OCI-LY7 (cell line): ENCODE results near the gene NSL1. TPM values are rescaled to one million over a fixed set of nuclear protein-coding genes. Genes with fewer than 3 reads are reported as not detected.

ENCODE experiments used
- BruUV-seq: library from RNA; stranded (reverse); fragments of 400-500 nt; replicated peaks from 2 replicates; lab custom pipeline; 2021; lab: Mats Ljungman, UMichigan
- CTCF ChIA-PET: fragments of 300-600 bp; sonication (Branson Sonifier 250); formaldehyde crosslinking; loops from one replicate; lab custom pipeline; 2022; ENCODE audit warnings: antibody characterized with exemption; ENCODE audit not compliant: unreplicated experiment; lab: Charles Lee
- POLR2A ChIA-PET: fragments of 300-600 bp; sonication (Branson Sonifier 250); formaldehyde crosslinking; loops from one replicate; lab custom pipeline; 2022; ENCODE audit warnings: antibody characterized with exemption; lab: Charles Lee
- DNase-seq: peaks from one replicate; pipeline ENCODE4 v3.0.0-alpha.2; 2015; ENCODE audit warnings: low spot score
- H2AFZ ChIP-seq: fragments of 200-600 bp; sonication (generic), shearing (Covaris generic); 2 replicates; pipeline ENCODE4 v1.6.1; 2014; ENCODE audit warnings: mild to moderate bottlenecking, antibody characterized with exemption, low read length, moderate library complexity
- H3K27ac ChIP-seq: fragments of 200-600 bp; sonication (generic); 2 replicates; pipeline ENCODE4 v1.5.1; 2014; ENCODE audit warnings: mixed run types, low read depth, mild to moderate bottlenecking, moderate library complexity, low read length, inconsistent platforms; ENCODE audit not compliant: poor library complexity, severe bottlenecking
- H3K36me3 ChIP-seq: fragments of 200-600 bp; sonication (generic); 2 replicates; pipeline ENCODE4 v1.6.1; 2014; ENCODE audit warnings: mild to moderate bottlenecking, antibody characterized with exemption, low read length, moderate library complexity, mixed read lengths; ENCODE audit not compliant: insufficient read depth
- H3K4me1 ChIP-seq: fragments of 200-600 bp; sonication (generic); 2 replicates; pipeline ENCODE4 v1.5.1; 2014; ENCODE audit warnings: mild to moderate bottlenecking, low read length; ENCODE audit not compliant: insufficient read depth, poor library complexity, severe bottlenecking
- H3K4me2 ChIP-seq: fragments of 200-600 bp; sonication (generic); 2 replicates; pipeline ENCODE4 v1.6.1; 2014; ENCODE audit warnings: mild to moderate bottlenecking, low read length
- H3K4me3 ChIP-seq: fragments of 200-600 bp; sonication (generic); 2 replicates; pipeline ENCODE4 v1.5.1; 2014; ENCODE audit warnings: mild to moderate bottlenecking, low read depth, low read length; ENCODE audit not compliant: poor library complexity, severe bottlenecking
- H3K79me2 ChIP-seq: fragments of 200-600 bp; sonication (generic); 2 replicates; pipeline ENCODE4 v1.6.1; 2016; ENCODE audit warnings: low read depth, mild to moderate bottlenecking, low read length, moderate library complexity, mixed read lengths; ENCODE audit not compliant: insufficient read depth
- H3K9me2 ChIP-seq: fragments of 200-600 bp; sonication (generic); 2 replicates; pipeline ENCODE4 v1.6.1; 2016; ENCODE audit warnings: mild to moderate bottlenecking, low read length, mixed read lengths; ENCODE audit not compliant: insufficient read depth
- H3K9me3 ChIP-seq: fragments of 200-600 bp; sonication (generic); 2 replicates; pipeline ENCODE4 v1.6.1; 2014; ENCODE audit warnings: mild to moderate bottlenecking, mixed run types, low read length, mixed read lengths
- H4K20me1 ChIP-seq: fragments of 200-600 bp; sonication (generic); 2 replicates; pipeline ENCODE4 v1.6.1; 2014; ENCODE audit warnings: mild to moderate bottlenecking, antibody characterized with exemption, low read length, moderate library complexity, mixed read lengths; ENCODE audit not compliant: insufficient read depth
- EZH2phosphoT487 ChIP-seq: fragments of 200-600 bp; sonication (generic); IDR thresholded peaks from 2 replicates; pipeline ENCODE4 v1.6.1; 2018; ENCODE audit warnings: low read depth, borderline replicate concordance, mild to moderate bottlenecking, mixed run types, antibody characterized with exemption, low read length, moderate library complexity, mixed read lengths
- intact Hi-C: fragments of 100-400 bp; cut with micrococcal nuclease; formaldehyde crosslinking; loops from one replicate; pipeline ENCODE4 v1.10.0; 2022; ENCODE audit not compliant: unreplicated experiment
- total RNA-seq, 2 experiments: library from RNA; depleted of rRNA in 1 of 2; stranded (reverse); fragments of >200 nt in 1 of 2; shearing (Covaris generic) in 1 of 2; gene quantifications; 2 replicates each; pipeline ENCODE4 v1.2.3, GENCODE V29; 2014 to 2022
- TF ChIP-seq, protein P1 (sequence below): fragments of 200-600 bp; sonication (generic); conservative IDR thresholded peaks from 2 replicates; pipeline ENCODE4 v1.5.1; 2014; ENCODE audit warnings: mild to moderate bottlenecking, antibody characterized with exemption, low read length, moderate library complexity, mixed read lengths

Gene NSL1
- total RNA-seq, 2 experiments from 2014 or later, result 66.8 to 70.9 TPM

DNA sequence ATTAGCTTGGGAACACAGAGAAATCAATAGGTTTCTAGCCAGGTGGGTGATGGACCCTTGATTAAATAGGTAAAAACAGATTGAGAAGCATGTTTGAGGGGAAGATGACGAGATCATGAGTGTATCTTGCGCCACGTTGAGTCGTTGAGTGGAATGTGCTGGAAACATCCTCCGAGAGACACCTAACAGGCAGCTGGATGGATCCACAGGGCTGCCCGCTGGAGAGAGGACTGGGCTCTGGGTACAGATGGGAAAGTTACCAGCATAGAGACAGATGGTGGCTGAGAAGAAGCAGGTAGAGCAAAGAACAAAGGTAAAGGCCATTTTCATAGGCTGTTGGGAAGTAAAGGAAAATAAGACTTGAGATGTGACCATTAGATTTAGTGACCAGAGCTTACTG lies 107.5 kb downstream of the NSL1 start:
- TF ChIP-seq EZH2phosphoT487, result no peak
- TF ChIP-seq, protein P1, sequence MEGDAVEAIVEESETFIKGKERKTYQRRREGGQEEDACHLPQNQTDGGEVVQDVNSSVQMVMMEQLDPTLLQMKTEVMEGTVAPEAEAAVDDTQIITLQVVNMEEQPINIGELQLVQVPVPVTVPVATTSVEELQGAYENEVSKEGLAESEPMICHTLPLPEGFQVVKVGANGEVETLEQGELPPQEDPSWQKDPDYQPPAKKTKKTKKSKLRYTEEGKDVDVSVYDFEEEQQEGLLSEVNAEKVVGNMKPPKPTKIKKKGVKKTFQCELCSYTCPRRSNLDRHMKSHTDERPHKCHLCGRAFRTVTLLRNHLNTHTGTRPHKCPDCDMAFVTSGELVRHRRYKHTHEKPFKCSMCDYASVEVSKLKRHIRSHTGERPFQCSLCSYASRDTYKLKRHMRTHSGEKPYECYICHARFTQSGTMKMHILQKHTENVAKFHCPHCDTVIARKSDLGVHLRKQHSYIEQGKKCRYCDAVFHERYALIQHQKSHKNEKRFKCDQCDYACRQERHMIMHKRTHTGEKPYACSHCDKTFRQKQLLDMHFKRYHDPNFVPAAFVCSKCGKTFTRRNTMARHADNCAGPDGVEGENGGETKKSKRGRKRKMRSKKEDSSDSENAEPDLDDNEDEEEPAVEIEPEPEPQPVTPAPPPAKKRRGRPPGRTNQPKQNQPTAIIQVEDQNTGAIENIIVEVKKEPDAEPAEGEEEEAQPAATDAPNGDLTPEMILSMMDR, result no peak
- Histone ChIP-seq H4K20me1 (no peaks in the 10 kb centered on the region), H3K9me3 (no peaks in the 10 kb centered on the region), H3K4me2 (peak overlapping the region; percentile 64), H3K27ac (no peak overlapping the region), H3K79me2 (no peaks in the 10 kb centered on the region), H3K4me3 (no peak overlapping the region), H3K9me2 (no peaks in the 10 kb centered on the region), H3K36me3 (no peaks in the 10 kb centered on the region), H2AFZ (peak overlapping the region; percentile 92; the same call in 1 of the 2 replicates), H3K4me1 (peaks cover 23% of the 10 kb centered on the region)
- intact Hi-C loops, result no loop called here
- ChIA-PET POLR2A (interaction anchor here (1.1 to 1.5 kb wide), 2 partner anchors 13 to 107 kb away, joined by 3 to 6 read pairs; no protein-coding TSS in a partner anchor), CTCF (interaction anchor here (0.7 kb wide), 1 partner anchor 13 kb away, joined by 3 read pairs; no protein-coding TSS in a partner anchor)
- DNase-seq, result no peak
- no TSS peak for BruUV-seq

DNA sequence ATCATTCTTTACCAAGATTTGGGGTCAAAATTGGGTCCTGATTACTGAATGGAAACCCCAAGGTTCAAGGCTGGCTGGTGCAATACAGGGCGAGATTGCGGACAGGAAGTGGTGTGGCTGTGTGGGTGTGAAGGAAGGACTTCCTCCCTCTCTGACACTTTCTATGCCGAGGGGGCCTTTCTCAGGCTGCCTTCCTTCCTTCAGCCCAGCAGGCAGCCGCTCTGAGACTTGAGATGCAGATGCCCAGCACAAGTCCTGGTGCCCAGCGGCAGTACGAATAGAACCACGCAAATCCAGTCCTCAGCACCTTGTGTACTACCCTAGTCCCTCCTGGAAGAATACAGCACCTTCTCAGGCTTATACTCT lies 108.2 kb downstream of the NSL1 start:
- ChIA-PET POLR2A (interaction anchor here (1.1 to 1.5 kb wide), 2 partner anchors 14 to 107 kb away, joined by 3 to 6 read pairs; no protein-coding TSS in a partner anchor), CTCF (no interaction called here)
- intact Hi-C loops, result no loop called here
- Histone ChIP-seq H3K27ac (peak overlapping the region; percentile 47), H3K4me2 (peak overlapping the region; percentile 64), H3K4me1 (peaks cover 30% of the 10 kb centered on the region), H3K79me2 (no peaks in the 10 kb centered on the region), H3K36me3 (no peaks in the 10 kb centered on the region), H3K4me3 (peak overlapping the region; percentile 34), H3K9me3 (no peaks in the 10 kb centered on the region), H3K9me2 (no peaks in the 10 kb centered on the region), H2AFZ (peak overlapping the region; percentile 92), H4K20me1 (no peaks in the 10 kb centered on the region)
- no peak for TF ChIP-seq EZH2phosphoT487
- TF ChIP-seq, protein P1, result no peak
- BruUV-seq, result no TSS peak
- DNase-seq, result peak; percentile 83

DNA sequence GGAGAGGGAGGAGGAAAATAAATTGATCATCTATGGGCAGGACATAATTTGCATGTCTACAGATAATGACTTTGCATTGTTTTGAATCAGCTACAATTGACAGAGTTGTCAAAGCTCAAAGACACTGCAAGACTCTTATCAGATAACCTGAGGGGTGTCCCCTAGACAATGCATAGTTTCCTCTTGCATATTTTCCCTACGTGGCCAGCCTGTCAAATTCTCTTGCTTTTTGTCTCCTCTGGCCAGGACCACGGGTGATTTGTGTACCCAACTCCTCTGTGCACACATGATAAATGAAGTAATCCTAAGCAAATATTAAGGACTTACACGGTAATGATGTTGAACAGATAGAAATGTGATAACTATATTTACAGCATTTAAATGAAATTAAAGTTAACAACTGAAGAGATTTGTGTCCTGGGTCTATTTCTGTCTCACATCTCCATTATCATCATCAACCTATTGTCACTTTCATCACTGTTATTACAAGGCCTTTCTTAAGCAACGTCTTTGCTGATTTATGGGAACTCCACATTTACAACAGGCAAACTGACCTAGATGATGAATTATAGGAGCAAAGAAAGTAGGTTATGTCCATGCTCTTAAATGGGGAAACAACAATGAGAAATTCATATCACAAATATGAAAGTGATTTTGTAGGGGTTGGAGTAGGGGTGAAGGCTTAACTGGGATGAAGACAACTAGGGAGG lies 110.7 kb downstream of the NSL1 start:
- no TSS peak for BruUV-seq
- TF ChIP-seq, protein P1, result no peak
- no peak for TF ChIP-seq EZH2phosphoT487
- no peak overlapping the region for H3K4me3 ChIP-seq
- no peak for DNase-seq
- no peaks in the 10 kb centered on the region for H3K9me3 ChIP-seq
- no peak overlapping the region for H2AFZ ChIP-seq
- H3K9me2 ChIP-seq, result no peaks in the 10 kb centered on the region
- H3K36me3 ChIP-seq, result no peaks in the 10 kb centered on the region
- H3K4me1 ChIP-seq, result peaks cover 32% of the 10 kb centered on the region
- ChIA-PET CTCF (interaction anchor here (0.8 kb wide), 1 partner anchor 13 kb away, joined by 3 read pairs; no protein-coding TSS in a partner anchor), POLR2A (interaction anchor here (0.6 to 1.3 kb wide), 3 partner anchors 9 to 405 kb away, joined by 3 to 5 read pairs (median 3); no protein-coding TSS in a partner anchor)
- no peak overlapping the region for H3K27ac ChIP-seq
- no peaks in the 10 kb centered on the region for H4K20me1 ChIP-seq
- H3K4me2 ChIP-seq, result no peak overlapping the region
- H3K79me2 ChIP-seq, result no peaks in the 10 kb centered on the region
- intact Hi-C loops, result no loop called here
